ENCODE measurements around the gene ZNF107. TPM values are rescaled to one million over a fixed set of nuclear protein-coding genes. Genes with fewer than 3 reads are reported as not detected.
"Not testable (repeated sequence)": the region's sequence is repeated elsewhere in the genome, so short reads cannot be mapped to it uniquely, and the experiment has no call there.

Gene ZNF107
- total RNA-seq, 1 experiment from 2014 or later: 5.4 TPM

DNA sequence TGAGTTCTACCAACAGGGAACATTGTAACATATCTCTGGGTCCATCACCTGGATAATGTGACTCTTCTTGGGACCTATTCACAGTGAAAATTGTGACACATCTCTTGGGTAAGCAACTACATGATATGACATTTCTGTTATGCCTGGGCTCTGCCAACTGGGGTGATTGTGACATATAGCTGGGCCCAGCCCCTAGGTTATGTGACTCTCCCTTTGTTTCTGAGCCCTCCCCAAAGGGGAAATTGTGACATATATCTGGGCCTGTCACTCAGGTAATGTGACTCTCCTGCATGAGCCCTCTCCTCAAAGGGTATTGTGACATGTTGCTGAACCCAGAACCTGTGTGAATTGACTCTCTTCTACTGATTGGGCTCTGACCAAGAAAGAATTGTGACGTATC, 22.4 kb upstream of the ZNF107 start:
- no peak for DNase-seq (ENCODE audit: low spot score)

DNA sequence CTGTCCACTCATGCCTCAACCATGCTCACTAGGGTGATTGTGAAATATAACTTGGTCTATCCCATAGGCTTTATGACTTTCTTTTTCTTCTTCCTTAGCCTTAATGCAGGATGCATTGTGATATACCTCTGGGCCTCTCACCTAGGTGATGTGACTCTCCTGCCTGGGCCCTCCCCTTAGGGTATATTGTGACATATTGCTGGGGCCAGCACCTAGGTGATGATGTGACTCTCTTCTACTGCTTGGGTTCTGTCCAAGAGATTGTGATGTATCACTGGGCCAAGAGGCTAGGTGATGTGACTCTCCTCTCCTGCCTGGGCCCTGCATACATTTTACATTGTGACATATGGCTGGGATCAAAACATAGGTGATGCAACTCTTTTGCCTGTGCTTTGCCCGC, 14.7 kb upstream of the ZNF107 start:
- no peak for DNase-seq (ENCODE audit: low spot score)

DNA sequence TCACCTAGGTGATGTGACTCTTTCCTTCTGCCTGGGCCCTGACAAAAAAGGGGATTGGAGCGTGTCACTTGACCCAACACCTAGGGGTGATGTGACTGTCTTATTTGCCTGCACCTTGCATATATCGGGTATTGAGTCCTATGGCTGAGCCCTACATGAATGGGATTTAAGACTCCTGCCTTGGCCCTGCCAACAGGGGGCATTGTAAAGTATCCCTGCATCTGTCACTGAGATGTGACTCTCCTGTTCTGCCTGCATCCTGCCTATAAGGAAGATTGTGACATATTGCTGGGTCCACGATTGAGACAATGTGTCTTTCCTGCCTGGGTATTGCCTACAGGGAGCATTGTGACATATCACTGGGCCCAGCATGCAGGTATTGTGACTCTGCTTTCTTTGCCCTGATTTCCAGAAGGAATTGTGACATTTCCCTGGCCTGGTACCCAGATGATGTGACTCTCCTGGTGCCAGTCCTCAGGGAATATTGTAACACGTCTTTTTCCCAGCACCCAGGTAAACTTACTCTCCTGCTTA, 14.2 kb upstream of the ZNF107 start:
- DNase-seq (ENCODE audit: low spot score): no peak

DNA sequence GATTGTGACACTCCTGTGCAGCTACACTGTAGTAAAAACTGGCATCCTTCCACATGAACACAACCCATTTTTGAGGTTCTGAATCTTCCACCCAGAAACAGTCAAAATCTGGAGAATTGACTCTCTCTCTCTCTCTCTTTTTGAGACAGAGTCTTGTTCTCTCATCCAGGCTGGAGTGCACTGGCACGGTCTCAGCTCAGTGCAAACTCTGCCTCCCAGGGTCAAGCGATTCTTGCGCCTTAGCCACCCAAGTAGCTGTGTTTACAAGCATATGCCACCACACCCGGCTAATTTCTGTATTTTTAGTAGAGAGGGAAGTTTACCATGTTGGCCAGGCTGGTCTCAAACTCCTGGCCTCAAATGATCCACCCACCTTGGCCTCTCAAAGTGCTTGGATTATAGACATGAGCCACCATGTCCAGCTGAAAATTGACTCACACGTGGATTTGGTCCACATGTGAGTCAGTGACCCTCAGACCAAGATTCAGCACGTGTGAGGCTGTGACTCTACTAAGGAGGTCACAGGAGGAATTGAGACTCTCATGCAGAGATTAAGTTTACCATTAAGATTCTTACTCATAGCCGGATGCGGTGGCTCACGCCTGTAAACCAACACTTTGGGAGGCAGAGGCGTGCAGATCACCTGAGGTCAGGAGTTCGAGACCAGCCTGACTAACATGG, 12.1 kb upstream of the ZNF107 start:
- DNase-seq (ENCODE audit: low spot score): no peak

DNA sequence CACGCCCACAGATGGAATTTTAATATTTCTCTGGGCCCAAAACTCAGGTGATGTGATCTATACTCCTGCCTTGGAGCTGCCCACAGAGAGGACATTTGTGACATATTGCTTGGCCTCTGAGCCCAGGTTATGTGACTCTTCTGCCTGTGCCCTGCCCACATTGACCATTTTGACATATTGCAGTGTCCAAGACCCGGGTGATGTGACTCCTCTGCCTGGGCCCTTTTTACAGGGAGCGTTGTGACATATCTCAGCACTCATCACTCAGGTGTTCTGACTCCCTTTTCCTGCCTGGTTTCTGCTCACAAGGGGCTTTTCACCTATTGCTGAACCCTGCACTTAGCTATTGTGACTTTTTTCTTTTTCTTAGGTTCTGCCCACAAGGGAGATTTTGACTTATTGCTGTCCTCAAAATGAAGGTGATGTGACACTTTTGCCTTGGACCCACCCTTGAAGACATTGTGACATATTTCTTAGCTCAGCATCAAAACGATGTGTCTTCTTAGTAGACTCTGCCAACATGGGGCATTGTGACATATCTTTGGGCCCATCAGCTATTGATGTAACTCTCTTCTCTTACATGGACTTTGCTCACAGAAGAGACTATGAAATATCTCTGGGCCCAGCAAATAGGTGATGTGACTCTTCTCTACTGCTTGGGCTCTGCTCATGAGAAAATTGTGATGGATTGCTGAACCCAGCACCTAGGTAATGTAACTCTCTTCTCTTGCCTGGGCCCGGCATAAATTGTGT, 11.0 kb upstream of the ZNF107 start:
- DNase-seq (ENCODE audit: low spot score): no peak

DNA sequence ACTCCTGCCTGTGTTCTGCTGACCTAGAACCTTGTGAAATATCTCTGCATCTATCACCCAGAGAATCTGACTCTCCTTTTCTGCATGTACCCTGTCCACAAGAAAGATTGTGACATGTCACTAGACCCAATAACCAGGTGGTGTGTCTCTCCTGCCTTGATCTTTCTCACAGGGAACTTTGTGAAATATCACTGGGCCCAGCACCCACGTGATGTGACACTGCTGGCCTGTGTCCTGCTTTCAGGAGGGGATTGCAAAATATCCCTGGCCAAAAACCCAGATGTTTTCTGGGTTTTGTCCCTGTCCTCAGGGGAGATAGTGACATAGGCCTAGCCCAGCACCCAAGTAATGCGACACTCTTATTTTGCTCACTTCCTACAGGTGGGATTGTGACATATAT, 10.1 kb upstream of the ZNF107 start:
- no peak for DNase-seq (ENCODE audit: low spot score)

DNA sequence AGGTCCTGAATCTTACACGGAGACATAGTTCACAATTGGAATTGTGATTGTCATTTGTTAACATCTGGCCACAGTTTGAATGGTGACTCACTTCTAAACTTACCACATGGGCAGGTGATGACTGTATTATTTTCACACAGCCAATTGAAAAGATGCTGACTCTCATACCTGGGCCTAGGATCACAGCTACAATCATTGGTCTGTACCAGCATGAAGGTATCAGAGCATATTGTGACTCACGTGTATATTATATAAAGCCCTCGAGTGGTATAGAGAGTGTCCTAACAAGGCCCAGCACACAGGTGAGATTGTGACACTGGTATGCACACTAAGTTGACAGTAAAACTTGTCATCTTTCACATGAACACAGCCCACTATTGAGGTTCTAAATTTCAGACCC, 9.4 kb upstream of the ZNF107 start:
- DNase-seq (ENCODE audit: low spot score): no peak

DNA sequence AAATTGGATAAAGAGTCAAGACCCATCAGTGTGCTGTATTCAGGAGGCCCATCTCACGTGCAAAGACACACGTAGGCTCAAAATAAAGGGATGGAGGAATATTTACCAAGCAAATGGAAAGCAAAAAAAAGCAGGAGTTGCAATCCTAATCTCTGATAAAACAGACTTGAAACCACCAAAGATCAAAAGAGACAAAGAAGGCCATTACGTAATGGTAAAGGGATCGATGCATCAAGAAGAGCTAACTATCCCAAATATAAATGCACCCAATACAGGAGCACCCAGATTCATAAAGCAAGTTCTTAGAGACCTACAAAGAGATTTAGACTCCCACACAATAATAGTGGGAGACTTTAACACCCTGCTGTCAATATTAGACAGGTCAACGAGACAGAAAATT, 3.8 kb upstream of the ZNF107 start:
- DNase-seq (ENCODE audit: low spot score): not testable (repeated sequence)

DNA sequence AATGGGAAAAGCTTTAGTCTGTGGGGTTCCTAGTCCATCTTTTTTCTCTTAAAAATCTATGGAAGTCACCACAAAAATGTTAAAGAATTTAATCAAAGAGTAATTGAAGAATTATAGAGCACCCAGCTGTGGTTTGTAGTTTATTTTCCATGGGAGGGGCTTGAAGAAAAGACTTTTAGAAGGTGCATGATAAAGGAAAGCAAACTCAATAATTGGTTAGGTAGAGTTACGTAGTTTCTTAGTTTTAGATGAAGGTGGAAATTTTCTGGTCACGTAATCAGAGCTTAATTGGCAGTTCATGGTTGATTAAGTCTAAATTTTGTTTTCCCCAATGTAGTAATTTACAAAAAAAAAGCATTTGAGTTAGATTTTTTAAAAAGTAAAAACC, 724 bp downstream of the ZNF107 start:
- no peak for DNase-seq (ENCODE audit: low spot score)

DNA sequence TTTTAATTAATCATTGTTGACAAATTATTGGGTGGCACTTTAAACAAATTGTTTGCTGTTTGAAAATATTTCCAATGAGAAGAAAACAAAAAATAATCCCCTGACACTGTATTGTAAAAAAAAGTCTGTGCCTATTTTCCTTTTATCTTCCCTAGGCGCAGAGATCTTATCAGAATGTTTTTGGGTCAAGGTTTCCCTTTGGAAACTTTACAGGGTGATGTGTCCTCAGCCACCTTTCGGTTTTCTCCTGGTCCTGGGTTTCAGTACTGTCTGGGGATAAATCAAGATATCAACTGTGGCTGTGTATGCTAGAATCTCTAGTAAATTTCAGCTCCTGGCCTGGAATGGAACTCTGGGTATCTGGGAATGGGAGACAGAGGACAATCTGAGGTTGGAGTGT, 1.4 kb downstream of the ZNF107 start:
- DNase-seq (ENCODE audit: low spot score): no peak

DNA sequence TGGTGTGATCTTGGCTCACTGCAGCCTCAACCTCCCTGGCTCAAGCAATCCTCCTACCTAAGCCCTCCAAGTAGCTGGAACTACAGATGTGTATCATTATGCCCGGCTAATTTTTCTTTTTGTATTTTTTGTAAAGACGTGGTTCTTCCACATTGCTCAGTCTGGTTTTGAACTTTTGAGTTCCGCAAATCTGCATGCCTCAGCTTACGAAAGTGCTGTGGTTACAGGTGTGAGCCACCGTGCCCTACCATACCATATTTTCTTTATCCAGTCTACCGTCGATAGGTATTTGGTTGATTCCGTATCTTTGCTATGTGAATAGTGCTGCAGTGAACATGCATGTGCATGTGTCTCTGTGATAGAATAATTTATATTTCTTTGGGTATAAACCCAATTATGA, 6.5 kb downstream of the ZNF107 start:
- DNase-seq (ENCODE audit: low spot score): no peak

DNA sequence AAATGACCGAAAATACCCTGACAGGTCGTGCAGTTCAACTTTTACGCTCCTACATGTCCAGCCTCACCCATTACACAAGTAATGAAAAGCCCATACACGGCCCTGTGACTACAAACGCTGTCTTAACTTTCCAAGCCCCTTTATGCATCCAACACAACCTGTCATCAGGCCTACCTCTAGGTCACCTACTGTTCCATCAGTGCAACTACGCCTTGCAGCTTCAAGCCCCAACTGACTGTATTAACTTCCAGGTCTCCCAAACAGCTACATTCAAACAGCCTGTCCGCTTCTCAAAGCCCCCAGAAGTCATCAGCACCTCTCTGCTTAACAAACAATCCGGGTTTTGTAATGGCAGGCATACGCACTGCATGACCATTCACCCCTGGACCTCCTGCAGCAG, 19.2 kb downstream of the ZNF107 start:
- DNase-seq (ENCODE audit: low spot score): no peak

DNA sequence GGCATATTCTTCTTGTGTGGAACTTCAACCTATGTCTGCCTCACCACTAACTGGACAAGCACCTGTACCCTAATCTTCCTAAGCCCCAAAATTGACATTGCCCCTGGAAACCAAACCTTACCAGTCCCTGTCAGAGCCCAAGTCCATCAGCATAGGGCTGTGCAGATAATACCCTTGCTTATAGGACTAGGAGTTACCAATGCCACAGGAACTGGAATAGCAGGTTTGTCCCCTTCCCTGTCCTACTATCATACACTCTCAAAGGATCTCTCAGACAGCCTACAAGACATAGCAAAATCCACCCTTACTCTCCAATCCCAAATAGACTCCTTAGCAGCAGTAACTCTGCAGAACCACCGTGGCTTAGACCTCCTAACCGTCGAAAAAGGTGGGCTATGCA, 19.8 kb downstream of the ZNF107 start:
- no peak for DNase-seq (ENCODE audit: low spot score)

DNA sequence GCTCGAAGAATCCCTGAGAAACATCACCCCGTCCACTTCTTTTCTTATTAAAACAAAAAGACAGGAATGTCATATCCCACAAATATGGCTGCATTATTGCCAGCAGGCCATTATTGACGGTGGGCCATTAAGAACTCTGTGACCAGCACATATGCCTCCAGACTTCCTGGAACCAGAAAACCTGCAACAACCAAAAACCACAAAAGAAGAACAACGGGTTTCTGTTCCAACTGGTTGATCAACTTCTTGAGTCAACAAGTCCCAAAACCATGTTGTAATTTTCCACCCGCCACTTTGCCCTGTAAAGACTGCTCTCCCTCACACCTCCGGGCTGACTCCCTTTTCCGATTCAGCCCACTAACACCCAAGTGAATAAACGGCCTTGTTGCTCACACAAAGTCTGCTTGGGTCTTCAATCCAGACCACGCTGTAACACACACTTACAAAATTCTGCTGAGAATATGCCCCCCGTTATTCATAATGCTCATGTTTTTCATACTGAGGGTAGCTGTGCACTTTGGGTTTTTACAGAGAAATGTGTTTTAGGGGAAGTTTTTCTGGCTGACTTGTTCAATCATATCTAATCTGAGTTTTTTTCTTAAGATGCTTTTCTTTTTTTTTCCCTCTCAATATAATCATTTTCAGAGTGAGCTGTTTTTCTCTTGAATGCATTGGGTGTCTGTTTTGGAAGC, 20.7 kb downstream of the ZNF107 start:
- DNase-seq (ENCODE audit: low spot score): no peak

DNA sequence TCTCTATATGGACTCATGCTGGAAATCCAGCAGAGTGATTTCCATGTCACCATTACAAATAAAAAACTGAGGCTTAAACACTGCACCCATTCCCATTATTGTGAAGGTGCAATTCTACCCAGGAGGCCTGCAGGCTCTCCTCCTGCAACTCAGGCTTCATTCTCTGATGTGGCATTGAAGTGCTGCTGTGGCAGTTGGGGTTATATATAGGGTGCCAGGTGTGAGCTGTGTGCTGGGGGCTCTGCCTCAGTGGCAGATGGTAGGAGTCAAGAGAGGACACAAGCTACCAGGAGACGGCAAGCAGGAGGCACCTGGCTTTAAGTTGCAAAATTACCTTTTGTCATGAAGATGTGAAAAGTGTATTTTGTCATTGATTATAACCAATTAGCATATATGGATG, 21.3 kb downstream of the ZNF107 start:
- no peak for DNase-seq (ENCODE audit: low spot score)

DNA sequence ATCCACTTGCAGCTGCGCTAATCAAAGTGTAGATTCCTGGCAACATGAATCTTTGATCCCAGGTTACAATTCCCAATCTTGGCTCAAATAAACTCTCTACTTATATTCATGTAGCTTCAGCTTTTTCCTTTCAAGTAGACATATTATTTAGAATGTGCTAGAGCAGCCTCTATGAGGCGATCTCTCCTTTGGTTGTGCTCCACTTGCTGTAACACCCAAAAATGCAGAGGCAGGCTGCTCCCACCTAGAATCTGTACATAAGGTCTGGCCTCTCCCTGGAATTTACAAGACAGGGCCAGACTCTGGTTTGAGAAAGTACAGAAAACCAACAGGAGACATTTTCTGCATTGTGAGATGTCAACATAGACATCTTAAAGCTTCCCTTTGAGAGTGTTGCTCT, 23.1 kb downstream of the ZNF107 start:
- DNase-seq (ENCODE audit: low spot score): no peak

DNA sequence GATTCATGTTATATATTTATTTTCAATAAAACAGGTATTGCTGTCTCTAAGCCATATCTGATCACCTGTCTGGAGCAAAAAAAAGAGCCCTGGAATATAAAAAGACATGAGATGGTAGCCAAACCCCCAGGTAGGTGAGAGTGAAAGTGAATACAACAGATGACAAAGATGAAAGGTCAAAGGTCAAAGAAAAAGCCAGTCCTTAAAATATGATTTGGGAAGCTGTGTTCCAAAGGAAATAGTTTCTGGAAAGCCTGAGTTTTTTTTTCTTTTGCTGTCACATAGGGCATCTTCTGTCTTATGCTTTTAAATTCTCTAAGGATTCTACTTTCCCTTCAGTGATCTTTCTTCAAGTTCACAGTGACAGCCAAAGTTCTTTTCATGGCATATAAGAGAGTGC, 25.9 kb downstream of the ZNF107 start:
- DNase-seq (ENCODE audit: low spot score): no peak

DNA sequence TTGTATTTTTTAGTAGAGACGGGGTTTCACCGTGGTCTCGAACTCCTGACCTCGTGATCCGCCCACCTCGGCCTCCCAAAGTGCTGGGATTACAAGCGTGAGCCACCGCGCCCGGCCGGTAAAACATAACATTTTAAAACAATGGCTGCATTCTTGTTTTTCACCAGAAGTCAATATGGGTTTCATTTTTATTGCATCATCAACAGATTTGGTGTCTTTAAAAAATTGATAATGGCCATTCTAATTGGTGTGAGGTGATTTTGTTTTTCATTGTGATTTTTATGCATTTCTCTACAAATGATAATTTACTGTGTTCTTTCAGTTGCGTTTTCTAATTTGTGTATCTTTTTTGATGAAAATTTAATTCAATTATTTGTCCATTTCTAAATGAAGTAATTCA, 31.9 kb downstream of the ZNF107 start:
- DNase-seq (ENCODE audit: low spot score): not testable (repeated sequence)

DNA sequence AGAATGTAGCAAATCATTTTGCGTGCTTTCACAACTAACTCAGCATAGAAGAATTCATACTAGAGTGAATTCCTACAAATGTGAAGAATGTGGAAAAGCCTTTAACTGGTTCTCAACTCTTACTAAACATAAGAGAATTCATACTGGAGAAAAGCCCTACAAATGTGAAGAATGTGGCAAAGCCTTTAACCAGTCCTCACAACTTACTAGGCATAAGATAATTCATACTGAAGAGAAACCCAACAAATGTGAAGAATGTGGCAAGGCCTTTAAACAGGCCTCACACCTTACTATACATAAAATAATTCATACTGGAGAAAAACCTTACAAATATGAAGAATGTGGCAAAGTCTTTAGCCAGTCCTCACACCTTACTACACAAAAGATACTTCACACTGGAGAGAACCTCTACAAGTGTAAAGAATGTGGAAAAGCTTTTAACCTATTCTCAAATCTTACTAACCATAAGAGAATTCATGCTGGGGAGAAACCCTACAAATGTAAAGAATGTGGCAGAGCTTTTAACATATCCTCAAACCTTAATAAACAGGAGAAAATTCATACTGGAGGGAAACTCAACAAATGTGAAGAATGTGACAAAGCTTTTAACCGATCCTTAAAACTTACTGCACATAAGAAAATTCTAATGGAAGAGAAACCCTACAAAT, 40.8 kb downstream of the ZNF107 start:
- no peak for DNase-seq (ENCODE audit: low spot score)

DNA sequence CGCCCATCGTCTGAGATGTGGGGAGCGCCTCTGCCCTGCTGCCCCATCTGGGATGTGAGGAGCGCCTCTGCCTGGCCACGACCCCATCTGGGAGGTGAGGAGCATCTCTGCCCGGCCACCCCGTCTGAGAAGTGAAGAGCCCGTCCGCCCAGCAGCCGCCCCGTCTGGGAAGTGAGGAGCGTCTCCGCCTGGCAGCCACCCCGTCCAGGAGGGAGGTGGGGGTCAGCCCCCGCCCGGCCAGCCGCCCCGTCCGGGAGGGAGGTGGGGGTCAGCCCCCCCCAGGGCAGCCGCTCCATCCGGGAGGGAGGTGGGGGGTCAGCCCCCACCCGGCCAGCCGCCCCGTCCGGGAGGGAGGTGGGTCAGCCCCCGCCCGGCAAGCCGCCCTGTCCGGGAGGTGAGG, 52.0 kb downstream of the ZNF107 start:
- DNase-seq (ENCODE audit: low spot score): not testable (repeated sequence)

DNA sequence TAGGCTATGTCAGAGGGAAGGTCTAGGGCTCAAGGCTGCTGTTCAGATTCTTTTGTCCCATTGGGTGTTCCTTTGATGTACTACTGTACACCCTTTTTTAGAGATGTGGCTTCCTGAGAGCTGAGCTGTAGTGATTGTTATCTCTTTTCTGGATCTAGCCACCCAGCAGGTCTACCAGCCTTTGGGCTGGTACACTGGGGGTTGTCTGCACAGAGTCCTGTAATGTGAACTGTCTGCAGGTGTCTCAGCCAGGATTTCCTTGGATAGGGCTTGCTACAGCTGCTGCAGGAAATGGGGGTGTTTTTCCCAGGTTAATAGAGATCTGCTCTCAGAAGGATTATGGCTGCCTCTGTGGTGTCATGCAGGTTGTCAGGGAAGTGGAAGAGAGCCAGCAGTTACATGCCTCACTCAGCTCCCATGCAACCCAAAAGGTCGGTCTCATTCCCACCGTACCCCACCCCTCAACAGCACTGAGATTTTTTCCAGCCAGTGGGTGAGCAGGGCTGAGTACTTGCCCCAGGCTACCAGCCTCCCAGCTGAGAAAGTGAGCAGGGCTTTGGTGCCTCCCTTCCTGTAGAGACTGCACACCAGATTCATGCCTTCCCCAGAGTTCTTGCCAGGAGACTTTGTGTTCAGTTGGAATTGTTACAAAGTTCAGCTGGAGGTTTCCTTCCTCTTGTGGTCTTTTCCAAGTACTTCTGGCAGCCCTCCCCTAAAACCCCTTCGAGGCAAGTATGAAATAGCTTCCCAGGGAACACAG, 63.3 kb downstream of the ZNF107 start:
- DNase-seq (ENCODE audit: low spot score): no peak

All from H4 (cell line).